SIG-M5 treated with dmso at 0.1 percent for 504 hours (cell line): Measurements from ENCODE around the gene GGTA1.
"Not testable (repeated sequence)": the region's sequence is repeated elsewhere in the genome, so short reads cannot be mapped to it uniquely, and the experiment has no call there.

Experiments used
- DNase-seq: peaks from one replicate; lab custom pipeline; 2025; ENCODE audit not compliant: unreplicated experiment; lab: John Stamatoyannopoulos, UW

The GGTA1 gene

GRCh38 chr9:121459513-121459912, 40.1 kb downstream of the GGTA1 start:
- no peak for DNase-seq

- not testable (repeated sequence) for DNase-seq
These were observed 41.2 kb downstream of the GGTA1 start for GRCh38 chr9:121458449-121458848.

- DNase-seq: no peak
These were observed 44.0 kb downstream of the GGTA1 start for GRCh38 chr9:121455527-121456239.

- DNase-seq: no peak
These were observed 44.7 kb downstream of the GGTA1 start for GRCh38 chr9:121454972-121455371.

GRCh38 chr9:121453232-121453892, 46.3 kb downstream of the GGTA1 start:
- no peak for DNase-seq

- DNase-seq: no peak
These were observed 47.6 kb downstream of the GGTA1 start for GRCh38 chr9:121452085-121452484.

- no peak for DNase-seq
These were observed 48.1 kb downstream of the GGTA1 start for GRCh38 chr9:121451586-121451985.

GRCh38 chr9:121450241-121450640, 49.4 kb downstream of the GGTA1 start:
- DNase-seq: no peak

GRCh38 chr9:121449786-121450185, 49.9 kb downstream of the GGTA1 start:
- DNase-seq: no peak

- DNase-seq: no peak
These were observed 52.3 kb downstream of the GGTA1 start for GRCh38 chr9:121447321-121447834.

- no peak for DNase-seq
These were observed 53.7 kb downstream of the GGTA1 start for GRCh38 chr9:121445986-121446385.

GRCh38 chr9:121443981-121444380, 55.7 kb downstream of the GGTA1 start:
- DNase-seq: no peak

GRCh38 chr9:121441165-121441564, 58.5 kb downstream of the GGTA1 start:
- DNase-seq: no peak

GRCh38 chr9:121439711-121440664, 59.7 kb downstream of the GGTA1 start:
- DNase-seq: no peak

- DNase-seq: no peak
These were observed 60.6 kb downstream of the GGTA1 start for GRCh38 chr9:121439016-121439415.

GRCh38 chr9:121437891-121438290, 61.8 kb downstream of the GGTA1 start:
- no peak for DNase-seq

- DNase-seq: not testable (repeated sequence)
These were observed 62.6 kb downstream of the GGTA1 start for GRCh38 chr9:121437046-121437445.

- no peak for DNase-seq
These were observed 64.7 kb downstream of the GGTA1 start for GRCh38 chr9:121434969-121435368.

GRCh38 chr9:121427899-121428298, 71.7 kb downstream of the GGTA1 start:
- no peak for DNase-seq

- no peak for DNase-seq
These were observed 75.6 kb downstream of the GGTA1 start for GRCh38 chr9:121424024-121424432.

GRCh38 chr9:121411993-121412392, 87.7 kb downstream of the GGTA1 start:
- DNase-seq: no peak
